HEK293 (cell line): ENCODE measurements around the gene PARP11.

Experiments
- CTCF ChIA-PET: fragments of 350-600 bp; formaldehyde crosslinking; extraction: SDS; loops from one replicate; lab custom pipeline; 2021; ENCODE audit warnings: antibody characterized with exemption; lab: Yijun Ruan, JAX
- POLR2A ChIA-PET: fragments of 300-600 bp; formaldehyde crosslinking; extraction: SDS; loops from one replicate; lab custom pipeline; 2020; ENCODE audit warnings: antibody characterized with exemption, inconsistent platforms; lab: Yijun Ruan, JAX
- H3K27ac ChIP-seq: fragments of 200-500 bp; sonication (Bioruptor generic); 2 replicates; pipeline ENCODE4 v1.5.1; 2014; ENCODE audit warnings: low read depth, low read length, control low read depth, inconsistent platforms; ENCODE audit errors: extremely low read depth
- H3K36me3 ChIP-seq, 2 experiments: fragments of 200-500 bp in 1 of 2; sonication (Bioruptor generic) in 1 of 2; 1 replicate in 1 of 2; 2 replicates in 1 of 2; pipeline ENCODE4 v1.5.1; 2014 to 2017; ENCODE audit warnings: inconsistent platforms in 2 of 2, low read length in 2 of 2; ENCODE audit not compliant: control insufficient read depth in 2 of 2, insufficient read depth in 1 of 2
- H3K4me1 ChIP-seq: fragments of 200-500 bp; sonication (Bioruptor generic); 2 replicates; pipeline ENCODE4 v1.5.1; 2014; ENCODE audit warnings: mild to moderate bottlenecking, low read length, inconsistent platforms; ENCODE audit not compliant: control insufficient read depth, insufficient read depth
- H3K4me3 ChIP-seq: 2 replicates; pipeline ENCODE4 v1.5.1; 2011; ENCODE audit warnings: low read depth, mild to moderate bottlenecking, control low read depth, low read length, moderate library complexity
- H3K9me3 ChIP-seq: fragments of 200-500 bp; sonication (Bioruptor generic); 2 replicates; pipeline ENCODE4 v1.5.1; 2014; ENCODE audit warnings: low read depth, low read length, inconsistent platforms; ENCODE audit not compliant: control insufficient read depth, insufficient read depth
- CTCF ChIP-seq: fragments of 450-650 bp; formaldehyde crosslinking; IDR thresholded peaks from 2 replicates; pipeline ENCODE4 v1.5.1; 2016; ENCODE audit warnings: missing biosample characterization, missing genetic modification characterization
- PRDM1 ChIP-seq: fragments of 450-650 bp; formaldehyde crosslinking; IDR thresholded peaks from 2 replicates; pipeline ENCODE4; 2016; ENCODE audit warnings: missing biosample characterization, missing genetic modification characterization
- PRDM2 ChIP-seq: fragments of 450-650 bp; formaldehyde crosslinking; IDR thresholded peaks from 2 replicates; pipeline ENCODE4 v1.5.1; 2016; ENCODE audit warnings: missing biosample characterization, missing genetic modification characterization, borderline replicate concordance
- SP7 ChIP-seq: fragments of 450-650 bp; formaldehyde crosslinking; IDR thresholded peaks from 2 replicates; pipeline ENCODE4 v1.5.1; 2016; ENCODE audit warnings: missing biosample characterization, missing genetic modification characterization
- TSHZ1 ChIP-seq: fragments of 450-650 bp; formaldehyde crosslinking; IDR thresholded peaks from 2 replicates; pipeline ENCODE4 v1.5.1; 2016; ENCODE audit warnings: missing biosample characterization, missing genetic modification characterization, borderline replicate concordance
- ZBTB17 ChIP-seq: fragments of 450-650 bp; formaldehyde crosslinking; IDR thresholded peaks from 2 replicates; pipeline ENCODE4 v1.5.1; 2016; ENCODE audit warnings: missing biosample characterization, missing genetic modification characterization
- ZNF2 ChIP-seq: fragments of 450-650 bp; formaldehyde crosslinking; IDR thresholded peaks from 2 replicates; pipeline ENCODE4 v1.5.1; 2016; ENCODE audit warnings: missing biosample characterization, missing genetic modification characterization
- ZNF518A ChIP-seq: fragments of 450-650 bp; formaldehyde crosslinking; conservative IDR thresholded peaks from 2 replicates; pipeline ENCODE4 v1.5.1; 2016; ENCODE audit warnings: low read depth, missing biosample characterization, missing genetic modification characterization
- ZNF704 ChIP-seq: fragments of 450-650 bp; formaldehyde crosslinking; IDR thresholded peaks from 2 replicates; pipeline ENCODE4 v1.5.1; 2016; ENCODE audit warnings: missing biosample characterization, missing genetic modification characterization
- ZNF707 ChIP-seq: fragments of 450-650 bp; formaldehyde crosslinking; IDR thresholded peaks from 2 replicates; pipeline ENCODE4 v1.5.1; 2016; ENCODE audit warnings: missing biosample characterization, missing genetic modification characterization
- ZNF768 ChIP-seq: fragments of 450-650 bp; formaldehyde crosslinking; IDR thresholded peaks from 2 replicates; pipeline ENCODE4 v1.5.1; 2018; ENCODE audit warnings: missing biosample characterization, mild to moderate bottlenecking, missing genetic modification characterization

The PARP11 gene

DNA sequence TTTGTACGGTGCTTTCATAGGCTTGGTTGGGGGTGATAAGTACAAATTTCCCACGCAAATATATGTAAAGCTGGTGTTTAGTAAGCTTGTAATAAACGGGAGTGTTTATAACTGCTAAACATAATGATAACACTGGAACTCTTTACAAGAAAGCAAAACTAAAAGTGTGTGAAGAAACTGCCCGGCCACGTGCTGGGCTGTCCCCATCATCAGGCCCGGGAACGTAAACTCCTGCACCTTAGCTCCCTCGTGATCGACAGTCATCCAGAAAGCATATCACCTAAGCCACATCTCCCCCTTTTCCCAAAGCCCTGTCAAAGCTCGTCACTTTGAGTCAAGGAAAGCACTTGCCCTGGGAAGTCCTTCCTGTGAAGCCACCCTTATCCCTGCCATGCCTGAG, 18.0 kb upstream of the PARP11 start (continued):
- TF ChIP-seq PRDM2 (tag by site-specific recombination) (no peak), ZNF768 (tag by site-specific recombination) (no peak), TSHZ1 (tag by site-specific recombination) (no peak), ZNF707 (tag by site-specific recombination) (no peak)

DNA sequence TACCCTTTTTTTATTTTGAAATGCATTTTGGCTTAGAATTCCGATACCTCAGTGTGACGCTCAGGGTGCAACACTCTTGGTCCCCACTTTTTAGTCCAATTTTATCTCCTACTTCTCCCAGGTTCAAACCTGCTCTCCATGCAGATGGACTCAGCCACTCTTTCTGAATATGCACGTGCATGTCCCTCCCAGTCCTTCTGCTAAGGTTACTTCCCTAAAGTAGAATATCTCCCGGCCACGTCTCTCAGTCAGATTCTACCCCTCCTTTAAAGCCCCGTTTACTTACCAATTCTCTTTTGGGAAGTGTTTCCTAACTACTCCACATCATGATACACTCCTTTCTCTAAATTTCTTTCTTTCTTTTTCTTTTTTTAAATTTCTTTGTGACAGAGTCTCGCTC, 15.5 kb upstream of the PARP11 start:
- H3K36me3 ChIP-seq, result no peaks in the 10 kb centered on the region
- H3K4me3 ChIP-seq, result no peak overlapping the region
- H3K9me3 ChIP-seq, result no peaks in the 10 kb centered on the region
- no peak overlapping the region for H3K27ac ChIP-seq
- H3K4me1 ChIP-seq, result no peaks in the 10 kb centered on the region
- TF ChIP-seq ZNF518A (tag by site-specific recombination), result no peak
- TF ChIP-seq, all 188 proteins: peak for 0
- ChIA-PET CTCF (interaction anchor here (0.6 to 7.5 kb wide), 4 partner anchors 150 to 1590 kb away, joined by 3 to 128 read pairs (median 44); no protein-coding TSS in a partner anchor), POLR2A (no interaction called here)

DNA sequence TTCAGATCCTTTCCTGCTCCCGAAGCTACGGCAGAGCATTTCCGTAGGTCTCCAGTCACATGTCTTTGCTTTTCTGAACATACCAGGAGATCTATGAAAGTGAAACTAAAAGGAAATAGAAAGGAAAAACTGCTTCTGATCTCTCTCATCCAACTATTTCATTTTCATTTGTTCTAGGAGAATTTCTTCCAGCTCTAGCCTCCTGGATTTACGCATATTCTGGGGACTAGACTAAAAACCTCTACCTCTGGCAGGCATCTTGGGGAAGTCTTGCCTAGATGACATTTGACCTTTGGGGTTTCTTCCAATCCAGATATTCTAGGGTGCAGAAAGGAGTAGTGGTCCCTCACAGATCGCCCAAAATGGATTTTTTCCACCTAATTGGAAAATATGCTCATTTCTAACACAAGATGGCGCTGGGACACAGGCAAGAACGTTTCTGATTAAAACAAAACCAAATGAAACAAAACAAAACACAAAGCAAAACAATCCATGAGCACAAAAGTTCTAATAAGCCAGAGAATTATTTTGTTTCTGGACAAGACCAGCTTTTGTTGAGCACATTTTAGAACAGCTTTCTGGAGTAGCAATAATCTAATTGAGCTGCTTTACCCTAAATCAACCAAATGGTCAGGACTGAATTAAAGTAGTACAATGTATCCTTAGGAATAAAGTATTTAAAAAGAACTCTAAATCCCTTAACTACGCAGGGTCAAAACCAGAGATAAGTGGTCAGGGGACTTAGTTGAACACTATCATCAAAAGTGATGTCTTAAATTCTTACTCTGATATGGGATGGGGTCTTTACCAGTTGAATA, 12.3 kb upstream of the PARP11 start:
- ChIA-PET POLR2A (no interaction called here), CTCF (interaction anchor here (0.6 to 7.5 kb wide), 47 partner anchors 9 to 1194 kb away, joined by 3 to 128 read pairs (median 4); no protein-coding TSS in a partner anchor)
- Histone ChIP-seq H3K4me3 (no peak overlapping the region), H3K4me1 (no peaks in the 10 kb centered on the region), H3K9me3 (no peaks in the 10 kb centered on the region), H3K36me3 (no peaks in the 10 kb centered on the region), H3K27ac (no peak overlapping the region)
- TF ChIP-seq SP7 (tag by site-specific recombination) (0 out of 2 replicates have a peak, but pooled peaks have one; percentile 28), ZBTB17 (0 out of 2 replicates have a peak, but pooled peaks have one; percentile 38), ZNF704 (no peak), ZNF2 (tag by site-specific recombination) (0 out of 2 replicates have a peak, but pooled peaks have one; percentile 33), CTCF (tag by site-specific recombination) (peak; percentile 61), PRDM1 (tag by site-specific recombination) (peak; percentile 74)
